NCI-H1048 (cell line): Measurements from ENCODE around the gene CFAP92.
"Not testable (repeated sequence)": the region's sequence is repeated elsewhere in the genome, so short reads cannot be mapped to it uniquely, and the experiment has no call there.

Experiments
- DNase-seq: peaks from one replicate; lab custom pipeline; 2025; lab: John Stamatoyannopoulos, UW

The CFAP92 gene

DNA sequence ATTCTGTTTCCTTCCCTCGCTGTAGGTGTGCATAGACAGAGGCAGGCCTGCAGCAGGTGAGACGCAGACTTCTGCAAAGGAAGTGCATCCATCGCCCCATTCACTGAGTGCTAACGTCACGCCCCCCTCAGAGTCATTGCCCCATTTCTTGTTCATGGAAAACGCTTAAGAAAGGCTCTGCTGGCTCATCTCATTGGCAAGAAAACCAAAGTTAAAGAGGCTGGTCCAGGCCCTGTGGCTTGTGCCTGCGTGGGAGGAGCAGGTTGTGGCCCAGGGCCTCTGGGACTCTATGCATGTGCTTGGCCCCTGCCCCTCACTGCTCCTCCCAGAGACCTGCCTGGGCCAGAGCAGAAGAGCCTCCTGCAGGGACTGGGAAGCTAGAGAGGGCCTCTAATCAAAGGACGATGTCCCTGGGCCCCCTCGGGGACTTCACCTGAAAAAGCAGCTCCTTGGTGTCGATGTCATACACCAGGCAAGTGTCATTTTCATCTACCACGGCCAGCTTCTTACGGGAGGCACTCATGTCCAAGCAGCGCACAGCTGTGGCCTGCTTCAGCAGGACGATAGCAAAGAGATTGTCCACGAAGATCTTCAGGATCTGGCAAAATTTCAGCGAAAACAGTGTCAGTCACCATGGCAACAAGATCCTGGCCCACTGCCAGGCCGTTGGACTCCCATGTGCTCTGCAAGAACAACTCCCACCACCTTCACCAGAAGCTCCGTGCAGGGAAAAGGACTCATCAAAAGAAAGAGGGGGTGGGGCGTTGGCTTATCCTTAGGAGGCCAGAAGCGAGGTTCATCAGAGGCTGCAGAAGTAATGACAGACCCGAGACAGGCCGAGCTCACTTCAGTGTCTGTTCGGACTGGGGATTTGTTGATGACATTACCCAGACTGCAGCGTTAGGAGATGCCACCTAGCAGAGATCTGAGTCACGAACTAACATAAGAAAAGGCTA lies 128.7 kb downstream of the CFAP92 start:
- not testable (repeated sequence) for DNase-seq

DNA sequence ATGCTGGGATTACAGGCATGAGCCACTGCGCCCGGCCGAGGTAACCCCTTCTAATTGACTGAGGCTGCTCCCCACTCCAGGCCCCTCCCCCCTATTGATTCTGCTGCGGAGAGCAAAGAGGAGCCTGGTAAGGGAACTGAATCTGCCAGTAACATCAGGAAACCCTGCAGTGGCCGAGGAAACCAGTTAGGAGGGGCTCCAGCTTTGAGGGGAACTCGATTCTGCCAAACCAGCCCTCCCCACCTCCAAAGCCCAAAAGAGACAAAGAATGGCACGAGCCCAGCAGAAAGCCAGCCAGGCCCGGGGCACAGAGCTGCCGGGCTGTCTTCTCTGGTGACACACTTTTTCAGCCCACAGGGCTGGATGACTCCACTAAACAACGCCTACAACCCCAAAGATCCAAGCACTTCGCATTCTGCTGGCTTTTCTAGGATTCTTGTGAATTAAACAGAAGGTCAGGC lies 129.5 kb downstream of the CFAP92 start:
- no peak for DNase-seq

DNA sequence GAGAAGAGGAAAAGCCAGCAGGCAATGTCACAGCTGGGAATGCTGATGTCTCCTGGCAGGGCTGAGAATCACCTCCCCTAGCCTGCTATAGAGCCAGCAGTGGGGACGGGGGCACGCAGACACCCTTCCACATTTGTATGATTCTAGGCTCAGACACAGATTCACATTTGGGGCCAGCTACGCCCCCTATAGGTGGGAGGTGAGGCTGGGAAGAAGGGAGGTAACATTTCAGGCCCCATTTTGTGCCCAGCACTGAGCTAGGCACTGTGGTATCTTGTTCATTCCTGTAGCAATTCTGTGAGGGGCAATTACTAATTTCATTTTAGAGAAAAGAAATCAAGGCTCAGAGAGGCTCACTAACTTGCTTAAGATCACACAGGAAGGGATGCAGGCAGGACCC lies 130.3 kb downstream of the CFAP92 start:
- no peak for DNase-seq

GRCh38 chr3:128861491-128861890 lies 132.4 kb downstream of the CFAP92 start:
- no peak for DNase-seq
